Transverse colon (tissue), 4 donors: Measurements from ENCODE around the gene ALPP. TPM values are rescaled to one million over a fixed set of nuclear protein-coding genes. Genes with fewer than 3 reads are reported as not detected.
"Not testable (repeated sequence)": the region's sequence is repeated elsewhere in the genome, so short reads cannot be mapped to it uniquely, and the experiment has no call there.

ENCODE experiments used
- DNase-seq: peaks from one replicate; pipeline ENCODE4 v3.0.0-alpha.2; 2019
- H3K27ac ChIP-seq, 4 donors: fragments of 200-600 bp; sonication (generic); 2 replicates each; pipeline ENCODE4 v1.5.1; 2016 to 2018; ENCODE audit warnings: inconsistent platforms in 4 of 4
- H3K27me3 ChIP-seq: fragments of 200-600 bp; sonication (generic); 2 replicates; pipeline ENCODE4 v1.5.1; 2017; ENCODE audit warnings: inconsistent platforms
- H3K36me3 ChIP-seq, 4 donors: fragments of 200-600 bp; sonication (generic); 2 replicates each; pipeline ENCODE4 v1.5.1; 2017 to 2019; ENCODE audit warnings: inconsistent platforms in 4 of 4
- H3K4me1 ChIP-seq, 4 donors: fragments of 200-600 bp; sonication (generic); 2 replicates each; pipeline ENCODE4 v1.5.1; 2017 to 2020; ENCODE audit warnings: inconsistent platforms in 4 of 4
- H3K4me3 ChIP-seq, 4 donors: fragments of 200-600 bp; sonication (generic); 1 replicate in 1 of 4; 2 replicates in 3 of 4; pipeline versions ENCODE4 v1.5.1 to v1.6.1; 2017 to 2019; ENCODE audit warnings: inconsistent platforms in 4 of 4
- H3K9me3 ChIP-seq, 2 donors: fragments of 200-600 bp; sonication (generic); 2 replicates each; pipeline ENCODE4 v1.5.1; 2017 to 2019; ENCODE audit warnings: inconsistent platforms in 2 of 2
- EP300 ChIP-seq: sonication (generic); formaldehyde crosslinking; IDR thresholded peaks from one replicate; pipeline ENCODE4 v1.6.1; 2017; ENCODE audit warnings: antibody characterized with exemption, low read depth
- POLR2A ChIP-seq: fragments of 450-650 bp; IDR thresholded peaks from one replicate; pipeline ENCODE4 v1.6.1; 2016; ENCODE audit warnings: antibody characterized with exemption, mild to moderate bottlenecking, moderate library complexity
- POLR2AphosphoS5 ChIP-seq, 3 donors: sonication (generic); formaldehyde crosslinking; IDR thresholded peaks; one replicate each; pipeline ENCODE4 v1.6.1; 2016; ENCODE audit warnings: antibody characterized with exemption in 3 of 3
- WGBS, 2 donors: methylation state at CpG; one replicate each; pipeline ENCODE4 v1.1.5; 2018; ENCODE audit warnings: low coverage in 1 of 2; 5-methylcytosine and 5-hydroxymethylcytosine counted together
- in situ Hi-C, 4 donors: fragments of 200-750 bp; cut with MboI; loops; one replicate each; pipeline versions ENCODE4 v1.15.0 to v1.15.1; 2017; ENCODE audit warnings: low sequenced_read_pairs in 3 of 4, low pct_ligation_motif_present in 1 of 4, low pct_unique_long_range_greater_than_20kb in 1 of 4
- intact Hi-C: fragments of 100-400 bp; cut with DNase I; formaldehyde crosslinking; loops from one replicate; pipeline ENCODE4 v1.15.1; 2023; ENCODE audit warnings: low total_unique reads
- total RNA-seq, 4 donors: library from RNA; depleted of rRNA; stranded (reverse); fragments of >200 nt; gene quantifications; one replicate each; pipeline ENCODE4 v1.1.0, GENCODE V29; 2016
- TF ChIP-seq, protein P1 (sequence below), 5 experiments: fragments of 200-600 bp in 3 of 5; fragments of 450-650 bp in 2 of 5; sonication (generic) in 3 of 5; IDR thresholded peaks; 1 replicate in 2 of 5; 2 replicates in 3 of 5; pipeline ENCODE4 v1.5.1; 2016 to 2017; ENCODE audit warnings: antibody characterized with exemption in 5 of 5, inconsistent platforms in 3 of 5, mild to moderate bottlenecking in 2 of 5, moderate library complexity in 1 of 5

Gene ALPP
- total RNA-seq, 4 donors from 2014 or later, result not detected

GRCh38 chr2:232367591-232368233 lies 10.8 kb upstream of the ALPP start:
- DNase-seq, result no peak
- WGBS, 2 donors, result 87% methylated on average over 13 of the region's 13 CpGs; no CpG with 5 or more reads in 1 of the 2 donors

GRCh38 chr2:232368311-232368731 lies 10.2 kb upstream of the ALPP start:
- WGBS, 2 donors, result 90 to 100% methylated on average over 2 to 14 of the region's 15 CpGs
- TF ChIP-seq POLR2A, result no peak
- TF ChIP-seq, protein P1, sequence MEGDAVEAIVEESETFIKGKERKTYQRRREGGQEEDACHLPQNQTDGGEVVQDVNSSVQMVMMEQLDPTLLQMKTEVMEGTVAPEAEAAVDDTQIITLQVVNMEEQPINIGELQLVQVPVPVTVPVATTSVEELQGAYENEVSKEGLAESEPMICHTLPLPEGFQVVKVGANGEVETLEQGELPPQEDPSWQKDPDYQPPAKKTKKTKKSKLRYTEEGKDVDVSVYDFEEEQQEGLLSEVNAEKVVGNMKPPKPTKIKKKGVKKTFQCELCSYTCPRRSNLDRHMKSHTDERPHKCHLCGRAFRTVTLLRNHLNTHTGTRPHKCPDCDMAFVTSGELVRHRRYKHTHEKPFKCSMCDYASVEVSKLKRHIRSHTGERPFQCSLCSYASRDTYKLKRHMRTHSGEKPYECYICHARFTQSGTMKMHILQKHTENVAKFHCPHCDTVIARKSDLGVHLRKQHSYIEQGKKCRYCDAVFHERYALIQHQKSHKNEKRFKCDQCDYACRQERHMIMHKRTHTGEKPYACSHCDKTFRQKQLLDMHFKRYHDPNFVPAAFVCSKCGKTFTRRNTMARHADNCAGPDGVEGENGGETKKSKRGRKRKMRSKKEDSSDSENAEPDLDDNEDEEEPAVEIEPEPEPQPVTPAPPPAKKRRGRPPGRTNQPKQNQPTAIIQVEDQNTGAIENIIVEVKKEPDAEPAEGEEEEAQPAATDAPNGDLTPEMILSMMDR (IDR thresholded peaks at IDR 0.05), result no peak
- TF ChIP-seq POLR2AphosphoS5 (IDR thresholded peaks at IDR 0.05), result no peak
- no peak for TF ChIP-seq EP300
- Histone ChIP-seq H3K27ac (no peak overlapping the region), H3K4me1 (peaks cover 0 to 4% (median 0%) of the 10 kb centered on the region in 4 donors), H3K36me3 (no peaks in the 10 kb centered on the region), H3K4me3 (no peak overlapping the region), H3K27me3 (no peaks in the 10 kb centered on the region), H3K9me3 (no peaks in the 10 kb centered on the region)
- in situ Hi-C loops (no loop called here), intact Hi-C loops (no loop called here)
- no peak for DNase-seq

More at GRCh38 chr2:232367591-232368233, 10.8 kb upstream of the ALPP start:
- TF ChIP-seq, protein P1 (IDR thresholded peaks at IDR 0.05), result peak in 2 of 5 experiments; percentile 11 to 23
- TF ChIP-seq POLR2AphosphoS5 (IDR thresholded peaks at IDR 0.05), result no peak
- Histone ChIP-seq H3K27ac (no peak overlapping the region), H3K4me3 (no peak overlapping the region), H3K36me3 (no peaks in the 10 kb centered on the region), H3K27me3 (no peaks in the 10 kb centered on the region), H3K4me1 (peaks cover 0 to 4% (median 0%) of the 10 kb centered on the region in 4 donors), H3K9me3 (no peaks in the 10 kb centered on the region)
- in situ Hi-C loops, result no loop called here
- intact Hi-C loops, result no loop called here

GRCh38 chr2:232369126-232369951 lies 9.2 kb upstream of the ALPP start:
- DNase-seq, result no peak
- no peaks in the 10 kb centered on the region for H3K36me3 ChIP-seq
- H3K27me3 ChIP-seq, result no peaks in the 10 kb centered on the region
- H3K9me3 ChIP-seq, result no peaks in the 10 kb centered on the region
- 84% methylated on average over 15 of the region's 15 CpGs; no CpG with 5 or more reads in 1 of the 2 donors for WGBS, 2 donors
- TF ChIP-seq, protein P1 (IDR thresholded peaks at IDR 0.05), result no peak
- TF ChIP-seq POLR2AphosphoS5 (IDR thresholded peaks at IDR 0.05) (no peak), POLR2A (no peak), EP300 (no peak)
- no peaks in the 10 kb centered on the region for H3K4me1 ChIP-seq
- no peak overlapping the region for H3K4me3 ChIP-seq
- in situ Hi-C loops, result no loop called here
- H3K27ac ChIP-seq, result no peak overlapping the region
- intact Hi-C loops, result no loop called here

DNA sequence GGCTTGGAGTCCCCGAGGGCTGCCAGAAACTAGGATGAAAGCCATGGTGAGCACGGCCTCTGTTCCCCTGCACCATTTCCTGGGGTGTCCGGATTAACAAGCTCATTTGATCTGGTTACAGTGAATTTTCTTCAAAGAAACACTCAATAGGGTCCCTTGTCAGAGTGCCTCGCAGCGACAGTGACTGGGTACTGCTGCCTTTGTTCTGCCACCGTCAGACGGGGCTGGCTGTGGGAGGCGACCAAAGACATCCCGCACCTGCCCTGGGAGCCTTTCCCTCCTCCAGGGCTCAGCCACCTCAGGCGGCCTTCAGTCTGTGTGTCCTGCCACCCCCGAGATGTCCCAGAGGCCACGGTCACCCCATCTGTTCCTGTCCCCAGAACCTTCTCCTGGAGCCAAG lies 8.5 kb upstream of the ALPP start:
- H3K36me3 ChIP-seq, DNase-seq, H3K9me3 ChIP-seq, H3K27me3 ChIP-seq, H3K4me3 ChIP-seq, intact Hi-C loops, in situ Hi-C loops, H3K4me1 ChIP-seq, H3K27ac ChIP-seq: not testable (repeated sequence)
- 32% methylated on average over 8 of the region's 12 CpGs; no CpG with 5 or more reads in 1 of the 2 donors for WGBS, 2 donors
